GM12801 (cell line): ENCODE measurements around the gene FOXO1.

ENCODE experiments used
- CTCF ChIP-seq: IDR thresholded peaks from one replicate; pipeline ENCODE4 v1.5.1; 2011; ENCODE audit warnings: control low read depth; ENCODE audit not compliant: insufficient read length; ENCODE audit errors: extremely low read depth

The FOXO1 gene

GRCh38 chr13:40599124-40599523 is 67.3 kb downstream of the FOXO1 start:
- no peak for TF ChIP-seq CTCF

- TF ChIP-seq CTCF: no peak
These were observed 67.9 kb downstream of the FOXO1 start for GRCh38 chr13:40598569-40598968.

GRCh38 chr13:40597735-40598365 is 68.6 kb downstream of the FOXO1 start:
- no peak for TF ChIP-seq CTCF

GRCh38 chr13:40596484-40596883 is 70.0 kb downstream of the FOXO1 start:
- no peak for TF ChIP-seq CTCF

- no peak for TF ChIP-seq CTCF
These were observed 70.7 kb downstream of the FOXO1 start for GRCh38 chr13:40595693-40596092.

- TF ChIP-seq CTCF: no peak
These were observed 74.4 kb downstream of the FOXO1 start for GRCh38 chr13:40592035-40592434.

- no peak for TF ChIP-seq CTCF
These were observed 75.3 kb downstream of the FOXO1 start for GRCh38 chr13:40591091-40591490.
